ENCODE results near the gene DOCK1.

DOCK1 gene

DNA sequence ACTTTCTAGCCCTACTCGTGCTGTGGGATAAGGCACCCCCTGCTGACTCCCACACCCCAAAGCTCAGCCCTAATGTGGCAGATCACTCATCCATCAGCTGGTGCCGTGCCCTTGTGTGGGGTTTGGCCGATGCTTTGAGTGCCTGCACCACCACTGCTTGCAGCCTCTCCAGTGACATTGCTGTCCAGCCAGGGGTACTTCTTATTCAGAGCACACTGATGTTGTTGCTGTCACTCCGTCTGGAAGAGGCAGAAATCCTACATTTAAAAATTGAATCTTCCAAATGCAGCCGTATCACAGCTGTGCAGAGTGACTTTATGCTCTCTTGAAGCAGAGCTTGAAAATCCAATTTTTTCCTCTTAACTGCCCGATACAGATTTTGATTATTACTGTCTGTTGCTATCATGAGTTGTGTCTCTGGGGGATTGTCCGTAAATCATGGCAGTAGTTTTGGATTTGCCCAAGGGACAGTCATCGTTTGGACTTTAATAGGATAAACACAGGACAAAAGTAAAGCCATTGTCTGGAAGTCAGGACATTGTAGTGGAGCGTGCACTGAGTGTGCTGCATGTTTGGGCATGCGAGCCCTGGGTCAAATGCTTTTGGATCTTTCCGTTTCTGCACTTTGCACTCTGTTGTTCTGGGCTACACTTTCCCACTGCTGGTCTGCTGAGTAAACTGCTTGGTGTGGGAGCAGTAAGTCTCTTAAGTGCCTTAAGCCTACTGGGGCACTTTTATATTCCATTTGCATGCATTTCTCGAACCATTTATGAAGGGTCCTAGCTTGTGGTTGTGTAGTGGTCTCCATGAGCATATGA lies 128.2 kb downstream of the DOCK1 start:
- H3K36me3 ChIP-seq (ENCODE audit: control insufficient read depth, insufficient read depth, low read length): peaks cover 10% of the 10 kb centered on the region
- no peak overlapping the region for H3K4me3 ChIP-seq (ENCODE audit: low read length)
- no CpG with 5 or more reads among the region's 12 CpGs for WGBS (ENCODE audit: insufficient coverage, insufficient read length)

GRCh38 chr10:127034034-127034633 lies 128.9 kb downstream of the DOCK1 start:
- Histone ChIP-seq H3K4me1 (ENCODE audit: control insufficient read depth, insufficient read depth, low read length) (no peaks in the 10 kb centered on the region), H3K36me3 (ENCODE audit: control insufficient read depth, insufficient read depth, low read length) (peaks cover 10% of the 10 kb centered on the region), H3K27me3 (ENCODE audit: control insufficient read depth, insufficient read depth, low read length) (no peaks in the 10 kb centered on the region), H3K9me3 (ENCODE audit: control insufficient read depth, insufficient read depth, low read length) (no peaks in the 10 kb centered on the region), H3K4me3 (ENCODE audit: low read length) (no peak overlapping the region), H3K27ac (ENCODE audit: low read length) (no peak overlapping the region)
- WGBS (ENCODE audit: insufficient coverage, insufficient read length): no CpG with 5 or more reads among the region's 7 CpGs
- DNase-seq (ENCODE audit: low read depth, low spot score): no peak

More for the DNA sequence above, 128.2 kb downstream of the DOCK1 start:
- Histone ChIP-seq H3K27me3 (ENCODE audit: control insufficient read depth, insufficient read depth, low read length) (no peaks in the 10 kb centered on the region), H3K27ac (ENCODE audit: low read length) (no peak overlapping the region), H3K9me3 (ENCODE audit: control insufficient read depth, insufficient read depth, low read length) (no peaks in the 10 kb centered on the region), H3K4me1 (ENCODE audit: control insufficient read depth, insufficient read depth, low read length) (no peaks in the 10 kb centered on the region)
- no peak for DNase-seq (ENCODE audit: low read depth, low spot score)

DNA sequence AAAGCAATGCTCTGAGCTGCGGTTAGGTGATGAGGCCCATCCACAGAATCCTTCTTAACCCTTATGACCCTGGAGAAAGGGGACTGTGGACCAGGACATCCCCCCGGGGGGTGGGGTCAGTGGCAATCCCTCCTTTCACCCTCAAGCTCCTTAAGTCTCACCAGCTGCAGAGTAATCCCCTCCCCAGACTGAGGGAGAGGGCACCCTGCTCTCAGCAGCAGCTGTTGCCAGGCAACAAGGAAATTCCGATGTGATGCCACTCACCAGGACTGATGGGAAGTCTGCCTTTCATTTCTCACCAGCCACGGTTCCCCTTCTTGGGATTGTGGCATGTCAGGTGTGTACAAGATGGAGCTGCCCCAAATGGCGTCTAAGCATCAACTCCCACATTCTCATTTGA lies 129.6 kb downstream of the DOCK1 start:
- no peaks in the 10 kb centered on the region for H3K4me1 ChIP-seq (ENCODE audit: control insufficient read depth, insufficient read depth, low read length)
- no peaks in the 10 kb centered on the region for H3K9me3 ChIP-seq (ENCODE audit: control insufficient read depth, insufficient read depth, low read length)
- no peak overlapping the region for H3K4me3 ChIP-seq (ENCODE audit: low read length)
- no peak for DNase-seq (ENCODE audit: low read depth, low spot score)
- no peak overlapping the region for H3K27ac ChIP-seq (ENCODE audit: low read length)
- no CpG with 5 or more reads among the region's 5 CpGs for WGBS (ENCODE audit: insufficient coverage, insufficient read length)
- H3K27me3 ChIP-seq (ENCODE audit: control insufficient read depth, insufficient read depth, low read length): no peaks in the 10 kb centered on the region
- peaks cover 12% of the 10 kb centered on the region for H3K36me3 ChIP-seq (ENCODE audit: control insufficient read depth, insufficient read depth, low read length)

- Histone ChIP-seq H3K9me3 (ENCODE audit: control insufficient read depth, insufficient read depth, low read length) (no peaks in the 10 kb centered on the region), H3K27me3 (ENCODE audit: control insufficient read depth, insufficient read depth, low read length) (0 out of 2 replicates have a peak, but pooled peaks cover 1% of the 10 kb centered on the region), H3K27ac (ENCODE audit: low read length) (no peak overlapping the region), H3K4me3 (ENCODE audit: low read length) (no peak overlapping the region), H3K4me1 (ENCODE audit: control insufficient read depth, insufficient read depth, low read length) (no peaks in the 10 kb centered on the region), H3K36me3 (ENCODE audit: control insufficient read depth, insufficient read depth, low read length) (peaks cover 15% of the 10 kb centered on the region)
- no peak for DNase-seq (ENCODE audit: low read depth, low spot score)
- no CpG with 5 or more reads among the region's 4 CpGs for WGBS (ENCODE audit: insufficient coverage, insufficient read length)
These were observed 130.6 kb downstream of the DOCK1 start for GRCh38 chr10:127035827-127036226.

GRCh38 chr10:127036987-127037386 lies 131.8 kb downstream of the DOCK1 start:
- no peak overlapping the region for H3K27ac ChIP-seq (ENCODE audit: low read length)
- H3K9me3 ChIP-seq (ENCODE audit: control insufficient read depth, insufficient read depth, low read length): no peaks in the 10 kb centered on the region
- H3K4me3 ChIP-seq (ENCODE audit: low read length): no peak overlapping the region
- H3K27me3 ChIP-seq (ENCODE audit: control insufficient read depth, insufficient read depth, low read length): 0 out of 2 replicates have a peak, but pooled peaks cover 1% of the 10 kb centered on the region
- peaks cover 14% of the 10 kb centered on the region for H3K36me3 ChIP-seq (ENCODE audit: control insufficient read depth, insufficient read depth, low read length)
- no peaks in the 10 kb centered on the region for H3K4me1 ChIP-seq (ENCODE audit: control insufficient read depth, insufficient read depth, low read length)
- no CpG with 5 or more reads among the region's 4 CpGs for WGBS (ENCODE audit: insufficient coverage, insufficient read length)
- DNase-seq (ENCODE audit: low read depth, low spot score): no peak

GRCh38 chr10:127039435-127039834 lies 134.2 kb downstream of the DOCK1 start:
- peaks cover 11% of the 10 kb centered on the region for H3K36me3 ChIP-seq (ENCODE audit: control insufficient read depth, insufficient read depth, low read length)
- WGBS (ENCODE audit: insufficient coverage, insufficient read length): no CpG with 5 or more reads among the region's 8 CpGs
- no peaks in the 10 kb centered on the region for H3K9me3 ChIP-seq (ENCODE audit: control insufficient read depth, insufficient read depth, low read length)
- H3K27me3 ChIP-seq (ENCODE audit: control insufficient read depth, insufficient read depth, low read length): 0 out of 2 replicates have a peak, but pooled peaks cover 1% of the 10 kb centered on the region
- no peak for DNase-seq (ENCODE audit: low read depth, low spot score)
- H3K4me3 ChIP-seq (ENCODE audit: low read length): no peak overlapping the region
- H3K27ac ChIP-seq (ENCODE audit: low read length): no peak overlapping the region
- no peaks in the 10 kb centered on the region for H3K4me1 ChIP-seq (ENCODE audit: control insufficient read depth, insufficient read depth, low read length)

DNA sequence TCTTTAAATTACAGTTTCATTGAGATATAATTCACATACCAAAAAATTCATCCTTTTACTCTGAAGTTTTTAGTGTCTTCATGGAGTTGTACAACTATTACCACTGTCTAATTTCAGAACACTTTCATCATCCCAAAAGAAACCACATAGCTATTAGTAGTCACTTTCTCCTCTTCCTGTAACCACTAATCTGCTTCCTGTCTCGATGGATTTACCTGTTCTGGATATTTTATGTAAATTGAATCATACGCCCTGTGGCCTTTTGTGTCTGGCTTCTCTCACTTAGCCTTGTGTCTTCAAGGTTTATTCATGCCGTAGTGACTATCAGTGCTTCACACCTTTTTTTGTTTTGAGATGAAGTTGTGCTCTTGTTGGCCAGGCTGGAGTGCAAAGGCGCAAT lies 135.5 kb downstream of the DOCK1 start:
- H3K4me3 ChIP-seq (ENCODE audit: low read length): no peak overlapping the region
- peaks cover 11% of the 10 kb centered on the region; the same call in 1 of the 2 replicates for H3K36me3 ChIP-seq (ENCODE audit: control insufficient read depth, insufficient read depth, low read length)
- H3K27ac ChIP-seq (ENCODE audit: low read length): no peak overlapping the region
- no peaks in the 10 kb centered on the region for H3K9me3 ChIP-seq (ENCODE audit: control insufficient read depth, insufficient read depth, low read length)
- H3K4me1 ChIP-seq (ENCODE audit: control insufficient read depth, insufficient read depth, low read length): no peaks in the 10 kb centered on the region
- DNase-seq (ENCODE audit: low read depth, low spot score): no peak
- WGBS (ENCODE audit: insufficient coverage, insufficient read length): no CpG with 5 or more reads among the region's 4 CpGs
- H3K27me3 ChIP-seq (ENCODE audit: control insufficient read depth, insufficient read depth, low read length): 0 out of 2 replicates have a peak, but pooled peaks cover 1% of the 10 kb centered on the region

GRCh38 chr10:127041552-127041951 lies 136.3 kb downstream of the DOCK1 start:
- Histone ChIP-seq H3K27me3 (ENCODE audit: control insufficient read depth, insufficient read depth, low read length) (0 out of 2 replicates have a peak, but pooled peaks cover 1% of the 10 kb centered on the region), H3K4me1 (ENCODE audit: control insufficient read depth, insufficient read depth, low read length) (no peaks in the 10 kb centered on the region), H3K27ac (ENCODE audit: low read length) (no peak overlapping the region), H3K4me3 (ENCODE audit: low read length) (no peak overlapping the region), H3K36me3 (ENCODE audit: control insufficient read depth, insufficient read depth, low read length) (peaks cover 11% of the 10 kb centered on the region; the same call in 1 of the 2 replicates), H3K9me3 (ENCODE audit: control insufficient read depth, insufficient read depth, low read length) (no peaks in the 10 kb centered on the region)
- no CpG with 5 or more reads among the region's 6 CpGs for WGBS (ENCODE audit: insufficient coverage, insufficient read length)
- no peak for DNase-seq (ENCODE audit: low read depth, low spot score)

DNA sequence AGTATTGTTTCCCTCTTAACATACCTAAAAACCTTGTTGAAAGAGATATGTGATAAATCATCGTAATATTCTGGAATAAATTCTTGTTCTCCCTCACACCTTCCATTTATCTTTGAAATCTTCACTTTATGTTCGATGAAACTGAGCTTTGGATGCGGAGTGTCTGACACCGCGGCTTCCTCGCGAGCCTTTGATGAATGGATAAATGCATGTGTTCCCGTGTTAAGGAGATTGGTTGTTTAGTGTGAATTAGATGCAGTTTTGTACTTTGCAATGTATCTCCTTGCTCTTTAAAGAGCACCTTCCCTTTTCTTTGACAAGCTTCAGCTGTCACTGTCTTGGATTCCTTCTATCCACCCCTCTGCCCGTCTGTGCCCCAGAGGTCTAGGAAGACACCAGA lies 138.1 kb downstream of the DOCK1 start:
- H3K9me3 ChIP-seq (ENCODE audit: control insufficient read depth, insufficient read depth, low read length): no peaks in the 10 kb centered on the region
- no peak overlapping the region for H3K4me3 ChIP-seq (ENCODE audit: low read length)
- no peaks in the 10 kb centered on the region for H3K4me1 ChIP-seq (ENCODE audit: control insufficient read depth, insufficient read depth, low read length)
- no peak for DNase-seq (ENCODE audit: low read depth, low spot score)
- WGBS (ENCODE audit: insufficient coverage, insufficient read length): no CpG with 5 or more reads among the region's 9 CpGs
- no peak overlapping the region for H3K27ac ChIP-seq (ENCODE audit: low read length)
- 0 out of 2 replicates have a peak, but pooled peaks cover 1% of the 10 kb centered on the region for H3K27me3 ChIP-seq (ENCODE audit: control insufficient read depth, insufficient read depth, low read length)
- peaks cover 11% of the 10 kb centered on the region; the same call in 1 of the 2 replicates for H3K36me3 ChIP-seq (ENCODE audit: control insufficient read depth, insufficient read depth, low read length)

DNA sequence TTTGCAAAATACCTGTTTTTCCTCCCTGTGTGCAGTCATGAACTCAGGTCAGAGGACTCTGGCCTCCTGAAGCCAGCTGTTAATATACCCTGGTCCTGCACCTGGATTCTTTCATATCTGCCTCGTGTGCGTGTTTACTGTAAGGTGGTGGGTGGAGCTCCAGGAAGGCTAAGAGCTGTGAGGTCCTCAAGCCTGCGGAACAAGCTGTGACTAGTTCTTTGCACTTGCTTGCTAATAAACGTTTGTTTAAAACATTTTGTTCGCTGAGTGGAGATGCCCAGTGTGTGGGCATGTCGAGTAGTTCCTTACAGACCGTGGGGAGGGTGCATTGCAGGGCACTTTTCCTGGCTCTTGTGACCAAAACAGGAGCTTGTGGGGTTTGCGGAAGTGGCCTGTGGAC lies 139.0 kb downstream of the DOCK1 start:
- Histone ChIP-seq H3K27me3 (ENCODE audit: control insufficient read depth, insufficient read depth, low read length) (0 out of 2 replicates have a peak, but pooled peaks cover 1% of the 10 kb centered on the region), H3K4me1 (ENCODE audit: control insufficient read depth, insufficient read depth, low read length) (no peaks in the 10 kb centered on the region), H3K27ac (ENCODE audit: low read length) (no peak overlapping the region), H3K36me3 (ENCODE audit: control insufficient read depth, insufficient read depth, low read length) (peaks cover 11% of the 10 kb centered on the region; the same call in 1 of the 2 replicates), H3K4me3 (ENCODE audit: low read length) (no peak overlapping the region), H3K9me3 (ENCODE audit: control insufficient read depth, insufficient read depth, low read length) (no peaks in the 10 kb centered on the region)
- DNase-seq (ENCODE audit: low read depth, low spot score): no peak
- no CpG with 5 or more reads among the region's 8 CpGs for WGBS (ENCODE audit: insufficient coverage, insufficient read length)

Data from iPS DF 6.9 (cell line).